A673 (cell line): ENCODE data around the gene RFX2. TPM values are rescaled to one million over a fixed set of nuclear protein-coding genes. Genes with fewer than 3 reads are reported as not detected.
"Not testable (repeated sequence)": the region's sequence is repeated elsewhere in the genome, so short reads cannot be mapped to it uniquely, and the experiment has no call there.

Experiments used
- BruUV-seq: library from RNA; stranded (reverse); fragments of 400-500 nt; replicated peaks from 2 replicates; lab custom pipeline; 2021; lab: Mats Ljungman, UMichigan
- CTCF ChIA-PET: fragments of 300-600 bp; sonication (Branson Sonifier 250); formaldehyde crosslinking; loops from one replicate; lab custom pipeline; 2022; ENCODE audit warnings: antibody characterized with exemption; lab: Charles Lee
- POLR2A ChIA-PET: fragments of 300-600 bp; sonication (Branson Sonifier 250); formaldehyde crosslinking; loops from one replicate; lab custom pipeline; 2022; ENCODE audit warnings: antibody characterized with exemption; ENCODE audit not compliant: low non-redundant PET; lab: Charles Lee
- DNase-seq: peaks from one replicate; pipeline ENCODE4 v3.0.0-alpha.2; 2015; ENCODE audit warnings: low spot score
- H3K27ac ChIP-seq: fragments of 200-600 bp; sonication (generic); 2 replicates; pipeline ENCODE4 v1.5.1; 2016; ENCODE audit warnings: mixed run types, low read depth, mild to moderate bottlenecking, mixed read lengths, antibody characterized with exemption, low read length; ENCODE audit not compliant: poor library complexity, severe bottlenecking
- H3K27me3 ChIP-seq: fragments of 200-600 bp; sonication (generic); replicated peaks from 2 replicates; pipeline ENCODE4 v1.6.1; 2017; ENCODE audit warnings: mixed run types, low read depth, mild to moderate bottlenecking, mixed read lengths, antibody characterized with exemption, low read length; ENCODE audit not compliant: insufficient read depth, poor library complexity
- H3K36me3 ChIP-seq: fragments of 200-600 bp; sonication (generic); 2 replicates; pipeline ENCODE4 v1.6.1; 2016; ENCODE audit warnings: mixed run types, mild to moderate bottlenecking, mixed read lengths, antibody characterized with exemption, low read length; ENCODE audit not compliant: insufficient read depth, poor library complexity, severe bottlenecking
- H3K4me1 ChIP-seq: fragments of 200-600 bp; sonication (generic); 2 replicates; pipeline ENCODE4 v1.6.1; 2017; ENCODE audit warnings: mixed run types, mild to moderate bottlenecking, mixed read lengths, antibody characterized with exemption, low read length; ENCODE audit not compliant: insufficient read depth, poor library complexity, severe bottlenecking
- H3K4me3 ChIP-seq: fragments of 200-600 bp; sonication (generic); 2 replicates; pipeline ENCODE4 v1.5.1; 2016; ENCODE audit warnings: low read depth, mixed run types, mild to moderate bottlenecking, mixed read lengths, low read length; ENCODE audit not compliant: poor library complexity, severe bottlenecking
- H3K9me3 ChIP-seq: fragments of 200-600 bp; sonication (generic); 2 replicates; pipeline ENCODE4 v1.6.1; 2016; ENCODE audit warnings: mixed run types, low read depth, mild to moderate bottlenecking, mixed read lengths, antibody characterized with exemption, low read length; ENCODE audit not compliant: poor library complexity, severe bottlenecking
- CTCF ChIP-seq: fragments of 300-800, 200-600 bp; sonication (generic); conservative IDR thresholded peaks from 2 replicates; pipeline ENCODE4 v1.5.1; 2017; ENCODE audit warnings: low read depth, mild to moderate bottlenecking, antibody characterized with exemption, low read length, moderate library complexity, mixed read lengths
- EZH2 ChIP-seq: fragments of 200-600 bp; sonication (generic); IDR thresholded peaks from 2 replicates; pipeline ENCODE4 v1.6.1; 2017; ENCODE audit warnings: borderline replicate concordance, low read depth, mild to moderate bottlenecking, mixed read lengths, antibody characterized with exemption, low read length; ENCODE audit not compliant: poor library complexity, severe bottlenecking
- intact Hi-C: fragments of 100-400 bp; cut with micrococcal nuclease; formaldehyde crosslinking; loops from one replicate; pipeline ENCODE4 v1.10.0; 2022; ENCODE audit not compliant: unreplicated experiment
- total RNA-seq: library from RNA; stranded (reverse); gene quantifications from 2 replicates; pipeline ENCODE4 v1.2.3, GENCODE V29; 2021

RFX2 gene
- total RNA-seq, 1 experiment from 2014 or later = 11.7 TPM

- TF ChIP-seq CTCF (no peak), EZH2 (no peak)
- ChIA-PET POLR2A (no interaction called here), CTCF (no interaction called here)
- no peak for DNase-seq
- Histone ChIP-seq H3K4me1 (no peaks in the 10 kb centered on the region), H3K9me3 (peaks cover 3% of the 10 kb centered on the region), H3K4me3 (no peak overlapping the region), H3K36me3 (no peaks in the 10 kb centered on the region), H3K27me3 (no peaks in the 10 kb centered on the region), H3K27ac (no peak overlapping the region)
- intact Hi-C loops = no loop called here
- BruUV-seq = no TSS peak
These were observed 77.9 kb downstream of the RFX2 start for GRCh38 chr19:6032381-6032780.

- no peaks in the 10 kb centered on the region for H3K36me3 ChIP-seq
- BruUV-seq = no TSS peak
- ChIA-PET POLR2A (no interaction called here), CTCF (interaction anchor here (1.1 kb wide), 1 partner anchor 8 kb away, joined by 3 read pairs; no protein-coding TSS in a partner anchor)
- H3K27me3 ChIP-seq = no peaks in the 10 kb centered on the region
- intact Hi-C loops = no loop called here
- H3K4me1 ChIP-seq = no peaks in the 10 kb centered on the region
- peak; percentile 19 for DNase-seq
- peaks cover 3% of the 10 kb centered on the region for H3K9me3 ChIP-seq
- H3K27ac ChIP-seq = no peak overlapping the region
- no peak overlapping the region for H3K4me3 ChIP-seq
- no peak for TF ChIP-seq EZH2
- no peak for TF ChIP-seq CTCF
These were observed 80.1 kb downstream of the RFX2 start for GRCh38 chr19:6030214-6030507.

- ChIA-PET POLR2A (no interaction called here), CTCF (interaction anchor here (1.8 kb wide), 1 partner anchor 99 kb away, joined by 4 read pairs; no protein-coding TSS in a partner anchor)
- Histone ChIP-seq H3K9me3 (peaks cover 3% of the 10 kb centered on the region), H3K36me3 (no peaks in the 10 kb centered on the region), H3K27ac (no peak overlapping the region), H3K4me3 (no peak overlapping the region), H3K27me3 (no peaks in the 10 kb centered on the region), H3K4me1 (no peaks in the 10 kb centered on the region)
- DNase-seq = no peak
- no TSS peak for BruUV-seq
- TF ChIP-seq EZH2 (no peak), CTCF (no peak)
- intact Hi-C loops = no loop called here
These were observed 83.7 kb downstream of the RFX2 start for GRCh38 chr19:6026390-6027227.

GRCh38 chr19:6024756-6025155 lies 85.5 kb downstream of the RFX2 start:
- H3K36me3 ChIP-seq, H3K27ac ChIP-seq, DNase-seq, H3K27me3 ChIP-seq, POLR2A ChIA-PET, H3K4me3 ChIP-seq, BruUV-seq, CTCF ChIA-PET, H3K4me1 ChIP-seq, intact Hi-C loops, H3K9me3 ChIP-seq: not testable (repeated sequence)
